ENCODE results near the gene KMO. TPM values are rescaled to one million over a fixed set of nuclear protein-coding genes. Genes with fewer than 3 reads are reported as not detected.

Gene KMO
- total and polyA plus RNA-seq, 12 donors: 0.41 to 3.6 (median 1.6) TPM

- H3K27ac ChIP-seq: no peak overlapping the region
- H3K4me3 ChIP-seq: no peak overlapping the region
- WGBS, 4 donors: 89 to 92% (median 91%) methylated on average over 5 of the region's 5 CpGs
- H3K36me3 ChIP-seq (replicated peaks in 1 of 2): no peaks in the 10 kb centered on the region
- no peak for TF ChIP-seq CTCF (IDR thresholded peaks at IDR 0.05)
- no peak for TF ChIP-seq POLR2A (IDR thresholded peaks at IDR 0.05)
- intact Hi-C loops (cut with DNase I): no loop called here
- no peaks in the 10 kb centered on the region for H3K9me3 ChIP-seq (replicated peaks in 1 of 3)
- no peaks in the 10 kb centered on the region for H3K4me1 ChIP-seq (replicated peaks in 1 of 2)
- no peaks in the 10 kb centered on the region for H3K27me3 ChIP-seq
- no peak for DNase-seq
These were observed 99.5 kb downstream of the KMO start for GRCh38 chr1:241631674-241632073.

GRCh38 chr1:241632987-241633386 lies 100.8 kb downstream of the KMO start:
- WGBS, 4 donors: 91 to 95% (median 93%) methylated on average over 3 of the region's 3 CpGs
- Histone ChIP-seq H3K4me3 (no peak overlapping the region), H3K9me3 (replicated peaks in 1 of 3) (no peaks in the 10 kb centered on the region), H3K27me3 (no peaks in the 10 kb centered on the region), H3K27ac (no peak overlapping the region), H3K36me3 (replicated peaks in 1 of 2) (no peaks in the 10 kb centered on the region), H3K4me1 (replicated peaks in 1 of 2) (peaks cover 0 to 2% of the 10 kb centered on the region in 2 donors)
- intact Hi-C loops (cut with DNase I): no loop called here
- TF ChIP-seq CTCF (IDR thresholded peaks at IDR 0.05) (no peak), POLR2A (IDR thresholded peaks at IDR 0.05) (no peak)
- DNase-seq: no peak

- TF ChIP-seq POLR2A (IDR thresholded peaks at IDR 0.05) (no peak), CTCF (IDR thresholded peaks at IDR 0.05) (no peak)
- Histone ChIP-seq H3K9me3 (replicated peaks in 1 of 3) (no peaks in the 10 kb centered on the region), H3K36me3 (replicated peaks in 1 of 2) (no peaks in the 10 kb centered on the region), H3K4me3 (no peak overlapping the region), H3K27me3 (no peaks in the 10 kb centered on the region), H3K4me1 (replicated peaks in 1 of 2) (peaks cover 8 to 15% of the 10 kb centered on the region in 2 donors), H3K27ac (no peak overlapping the region)
- 85 to 91% (median 89%) methylated on average over 4 of the region's 4 CpGs for WGBS, 4 donors
- intact Hi-C loops (cut with DNase I): no loop called here
- DNase-seq: no peak
These were observed 103.5 kb downstream of the KMO start for GRCh38 chr1:241635556-241636152.

GRCh38 chr1:241636291-241636690 lies 104.1 kb downstream of the KMO start:
- Histone ChIP-seq H3K9me3 (replicated peaks in 1 of 3) (no peaks in the 10 kb centered on the region), H3K27me3 (no peaks in the 10 kb centered on the region), H3K4me1 (replicated peaks in 1 of 2) (peaks cover 10 to 15% of the 10 kb centered on the region in 2 donors), H3K36me3 (replicated peaks in 1 of 2) (no peaks in the 10 kb centered on the region), H3K4me3 (no peak overlapping the region), H3K27ac (no peak overlapping the region)
- WGBS, 4 donors: 81 to 91% (median 85%) methylated on average over 1 of the region's 1 CpG
- intact Hi-C loops (cut with DNase I): no loop called here
- DNase-seq: no peak
- TF ChIP-seq POLR2A (IDR thresholded peaks at IDR 0.05) (no peak), CTCF (IDR thresholded peaks at IDR 0.05) (no peak)

Measured in adrenal gland (tissue), 12 donors.